Neural crest cell (in vitro differentiated cells): ENCODE results near the gene TNFAIP8. TPM values are rescaled to one million over a fixed set of nuclear protein-coding genes. Genes with fewer than 3 reads are reported as not detected.

ENCODE experiments used
- DNase-seq: peaks from one replicate; pipeline ENCODE4 v3.0.0; 2021; ENCODE audit warnings: low read depth, mixed read lengths, low spot score
- H3K27ac Mint-ChIP-seq: one replicate; pipeline ENCODE4 v1.8.0; 2021; ENCODE audit warnings: mild to moderate bottlenecking, mixed read lengths; ENCODE audit not compliant: unreplicated experiment
- H3K27me3 Mint-ChIP-seq: 2 replicates; pipeline ENCODE4 v1.8.0; 2021; ENCODE audit warnings: low read depth, mild to moderate bottlenecking, mixed read lengths
- H3K36me3 Mint-ChIP-seq: 2 replicates; pipeline ENCODE4 v1.8.0; 2021; ENCODE audit warnings: low read depth, mild to moderate bottlenecking, mixed read lengths
- H3K4me1 Mint-ChIP-seq: 2 replicates; pipeline ENCODE4 v1.8.0; 2021; ENCODE audit warnings: mixed read lengths
- H3K4me3 Mint-ChIP-seq: one replicate; pipeline ENCODE4 v1.8.0; 2021; ENCODE audit warnings: mild to moderate bottlenecking, mixed read lengths
- H3K9me3 Mint-ChIP-seq: 2 replicates; pipeline ENCODE4 v1.8.0; 2021; ENCODE audit warnings: mixed read lengths
- CTCF ChIP-seq: fragments of 200-600 bp; sonication (generic); conservative IDR thresholded peaks from 2 replicates; pipeline ENCODE4 v1.5.0; 2021; ENCODE audit warnings: antibody characterized with exemption, mild to moderate bottlenecking
- total RNA-seq: library from RNA; stranded (reverse); gene quantifications from 2 replicates; pipeline ENCODE4 v1.2.1, GENCODE V29; 2021

The TNFAIP8 gene
- total RNA-seq, 1 donor from 2014 or later = 8.6 TPM

- no peaks in the 10 kb centered on the region for H3K27me3 Mint-ChIP-seq
- TF ChIP-seq CTCF = no peak
- no peak for DNase-seq
- no peak overlapping the region for H3K27ac Mint-ChIP-seq
- H3K9me3 Mint-ChIP-seq = no peaks in the 10 kb centered on the region
- H3K36me3 Mint-ChIP-seq = no peaks in the 10 kb centered on the region
- no peak overlapping the region for H3K4me3 Mint-ChIP-seq
- H3K4me1 Mint-ChIP-seq = no peaks in the 10 kb centered on the region
These were observed 42.6 kb upstream of the TNFAIP8 start for GRCh38 chr5:119313197-119313596.

GRCh38 chr5:119313658-119314605, 41.9 kb upstream of the TNFAIP8 start:
- Mint-ChIP-seq H3K27me3 (no peaks in the 10 kb centered on the region), H3K27ac (no peak overlapping the region), H3K36me3 (no peaks in the 10 kb centered on the region), H3K4me3 (no peak overlapping the region), H3K9me3 (no peaks in the 10 kb centered on the region), H3K4me1 (no peaks in the 10 kb centered on the region)
- TF ChIP-seq CTCF = no peak
- DNase-seq = no peak

- no peaks in the 10 kb centered on the region for H3K27me3 Mint-ChIP-seq
- DNase-seq = no peak
- H3K4me1 Mint-ChIP-seq = peaks cover 3% of the 10 kb centered on the region
These were observed 40.3 kb upstream of the TNFAIP8 start for GRCh38 chr5:119315516-119315949.

GRCh38 chr5:119316086-119316485, 39.7 kb upstream of the TNFAIP8 start:
- Mint-ChIP-seq H3K4me1 (peaks cover 6% of the 10 kb centered on the region), H3K9me3 (no peaks in the 10 kb centered on the region), H3K36me3 (no peaks in the 10 kb centered on the region), H3K4me3 (no peak overlapping the region), H3K27ac (no peak overlapping the region), H3K27me3 (no peaks in the 10 kb centered on the region)
- no peak for DNase-seq
- no peak for TF ChIP-seq CTCF

More at GRCh38 chr5:119315516-119315949, 40.3 kb upstream of the TNFAIP8 start:
- no peak overlapping the region for H3K27ac Mint-ChIP-seq
- no peaks in the 10 kb centered on the region for H3K9me3 Mint-ChIP-seq
- H3K4me3 Mint-ChIP-seq = no peak overlapping the region
- H3K36me3 Mint-ChIP-seq = no peaks in the 10 kb centered on the region
- TF ChIP-seq CTCF = no peak

DNA sequence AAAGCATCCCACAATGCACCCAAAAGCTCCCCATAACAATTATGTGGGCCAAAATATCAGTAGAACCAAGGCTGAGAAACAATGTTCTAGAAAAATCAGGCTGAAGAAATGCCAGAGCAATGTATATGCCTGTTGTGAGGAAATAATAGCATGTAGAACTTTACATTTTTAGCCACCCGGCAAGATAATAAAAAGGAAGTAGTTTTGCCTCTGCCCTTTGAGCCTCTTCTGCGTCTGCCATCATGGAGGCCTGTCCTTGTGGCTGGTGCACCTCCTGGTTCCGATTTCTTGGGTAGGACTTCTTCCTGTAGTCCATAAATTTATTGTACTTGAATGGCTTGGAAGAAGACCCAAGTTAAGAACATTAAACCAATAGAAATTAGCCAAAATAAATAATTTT, 38.9 kb upstream of the TNFAIP8 start:
- H3K4me1 Mint-ChIP-seq = peaks cover 6% of the 10 kb centered on the region
- no peak overlapping the region for H3K27ac Mint-ChIP-seq
- no peak overlapping the region for H3K4me3 Mint-ChIP-seq
- H3K27me3 Mint-ChIP-seq = no peaks in the 10 kb centered on the region
- no peak for DNase-seq
- TF ChIP-seq CTCF = no peak
- no peaks in the 10 kb centered on the region for H3K9me3 Mint-ChIP-seq
- H3K36me3 Mint-ChIP-seq = no peaks in the 10 kb centered on the region
